Measurements from ENCODE around the gene METTL2B.
"Not testable (repeated sequence)": the region's sequence is repeated elsewhere in the genome, so short reads cannot be mapped to it uniquely, and the experiment has no call there.

The METTL2B gene

DNA sequence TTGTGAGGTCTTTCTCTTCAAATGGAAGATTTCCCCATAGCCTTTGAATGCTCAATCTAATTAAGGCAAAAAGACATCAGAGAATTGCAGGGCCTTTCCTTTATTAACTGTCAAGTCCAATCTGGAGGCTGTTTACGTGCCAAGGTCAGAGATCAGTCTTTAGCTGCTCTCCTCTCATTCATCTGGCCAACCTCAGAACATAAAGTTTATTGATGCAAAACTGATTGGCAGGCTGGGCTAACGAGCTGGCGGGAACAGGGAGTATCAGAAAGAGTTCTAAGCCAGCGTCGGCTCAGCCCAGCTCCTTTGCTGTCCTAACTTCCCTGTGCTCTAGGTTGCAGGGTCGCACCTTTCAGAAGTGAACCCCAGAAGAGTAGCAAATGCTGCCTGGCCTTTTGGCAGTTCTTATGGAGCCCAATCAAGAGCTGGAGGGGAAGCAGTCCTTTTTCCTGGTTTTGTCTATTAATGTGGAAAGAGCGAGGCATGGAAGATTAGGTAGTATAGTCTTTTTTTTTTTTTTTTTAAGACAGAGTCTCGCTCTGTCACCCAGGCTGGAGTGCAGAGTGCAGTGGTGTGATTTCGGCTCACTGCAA, 47.5 kb downstream of the METTL2B start:
- DNase-seq (ENCODE audit: low read depth in 2 of 2): not testable (repeated sequence)

DNA sequence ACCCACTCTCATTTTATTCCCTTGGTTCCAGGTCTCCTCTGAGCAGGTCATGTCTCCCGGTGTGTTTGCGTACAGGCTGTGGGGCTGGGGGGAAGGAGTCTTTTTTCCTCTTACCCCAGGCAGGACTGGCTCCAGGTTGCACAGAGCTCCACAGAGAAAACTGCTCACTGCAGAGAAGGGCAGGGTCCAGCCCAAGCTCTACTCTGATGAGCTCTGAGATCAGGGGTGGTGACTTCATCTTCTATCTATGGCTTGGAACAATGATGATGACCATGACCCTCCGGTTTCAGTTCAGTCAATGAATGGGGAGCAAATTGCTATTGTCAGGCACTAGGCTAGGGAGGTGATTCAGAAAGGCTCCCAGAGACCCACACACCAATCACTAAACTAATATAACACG, 49.0 kb downstream of the METTL2B start:
- DNase-seq (ENCODE audit: low read depth in 2 of 2): not testable (repeated sequence)

GRCh38 chr7:128526062-128526466, 49.5 kb downstream of the METTL2B start:
- DNase-seq (ENCODE audit: low read depth in 2 of 2): not testable (repeated sequence)

DNA sequence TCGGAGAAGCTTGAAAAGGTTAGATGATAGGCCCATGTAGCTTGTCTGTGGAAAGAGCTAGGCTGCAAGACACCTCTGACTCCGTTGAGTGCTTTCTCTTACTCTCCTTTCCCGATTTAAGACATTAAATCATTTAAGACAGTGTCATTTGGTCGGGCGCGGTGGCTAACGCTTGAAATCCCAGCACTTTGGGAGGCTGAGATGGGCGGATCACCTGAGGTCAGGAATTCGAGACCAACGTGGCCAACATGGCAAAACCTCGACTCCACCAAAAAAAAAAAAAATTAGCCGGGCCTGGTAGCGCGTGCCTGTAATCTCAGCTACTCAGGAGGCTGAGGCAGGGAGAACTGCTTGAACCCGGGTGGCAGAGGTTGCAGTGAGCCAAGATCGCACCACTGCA, 52.6 kb downstream of the METTL2B start:
- DNase-seq (ENCODE audit: low read depth in 2 of 2): not testable (repeated sequence)

DNA sequence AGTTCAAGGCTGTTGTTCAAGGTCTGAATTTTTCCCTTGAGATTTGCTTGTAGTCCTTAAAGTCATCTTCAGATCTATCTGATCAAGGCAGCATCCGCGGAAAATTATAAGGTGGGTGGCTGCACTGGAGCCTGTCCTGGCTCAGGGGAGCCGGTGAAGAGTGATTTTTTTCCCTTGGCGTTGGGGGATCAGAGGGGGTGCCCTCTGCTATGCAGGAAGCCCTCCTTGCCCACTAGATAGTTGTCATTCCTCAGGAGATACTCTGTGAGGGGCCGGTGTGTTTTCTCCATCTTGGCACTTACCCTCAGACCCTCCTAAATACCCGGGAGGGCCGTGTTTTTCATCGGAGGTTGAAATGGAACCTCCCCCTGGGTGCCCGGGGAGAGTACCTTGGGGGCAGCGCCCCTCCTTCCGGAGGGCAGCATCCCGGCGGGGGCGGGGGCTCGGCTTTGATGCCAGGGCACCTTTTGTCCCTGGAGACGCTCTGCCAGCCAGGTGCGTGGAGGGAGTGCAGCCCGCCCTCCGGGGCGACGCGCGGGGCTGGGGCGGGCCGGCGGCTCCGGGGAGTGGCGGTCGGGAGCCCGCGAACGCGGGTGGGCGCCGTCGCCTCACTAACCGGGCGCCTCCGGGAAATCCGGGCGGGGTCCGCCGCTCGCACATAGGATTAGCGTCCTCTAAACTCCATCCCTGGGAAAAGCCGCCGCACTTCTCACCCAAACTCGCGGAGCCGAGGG, 53.7 kb downstream of the METTL2B start:
- peak in 1 of 2 donors; percentile 19 for DNase-seq (ENCODE audit: low read depth in 2 of 2)

DNA sequence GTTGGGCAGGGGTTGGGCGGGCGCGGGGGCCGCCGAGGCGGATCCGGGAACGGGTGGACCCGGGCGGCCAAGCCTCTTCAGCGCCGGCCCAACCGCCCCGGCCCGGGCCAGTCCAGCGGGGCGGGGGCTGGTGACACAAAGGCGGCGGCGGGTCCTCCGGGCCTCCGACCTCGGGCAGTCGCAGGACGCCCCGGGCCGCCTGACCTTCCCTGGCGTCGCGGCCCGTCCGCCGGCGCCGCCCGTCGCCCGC, 54.2 kb downstream of the METTL2B start:
- no peak for DNase-seq (ENCODE audit: low read depth in 2 of 2)

DNA sequence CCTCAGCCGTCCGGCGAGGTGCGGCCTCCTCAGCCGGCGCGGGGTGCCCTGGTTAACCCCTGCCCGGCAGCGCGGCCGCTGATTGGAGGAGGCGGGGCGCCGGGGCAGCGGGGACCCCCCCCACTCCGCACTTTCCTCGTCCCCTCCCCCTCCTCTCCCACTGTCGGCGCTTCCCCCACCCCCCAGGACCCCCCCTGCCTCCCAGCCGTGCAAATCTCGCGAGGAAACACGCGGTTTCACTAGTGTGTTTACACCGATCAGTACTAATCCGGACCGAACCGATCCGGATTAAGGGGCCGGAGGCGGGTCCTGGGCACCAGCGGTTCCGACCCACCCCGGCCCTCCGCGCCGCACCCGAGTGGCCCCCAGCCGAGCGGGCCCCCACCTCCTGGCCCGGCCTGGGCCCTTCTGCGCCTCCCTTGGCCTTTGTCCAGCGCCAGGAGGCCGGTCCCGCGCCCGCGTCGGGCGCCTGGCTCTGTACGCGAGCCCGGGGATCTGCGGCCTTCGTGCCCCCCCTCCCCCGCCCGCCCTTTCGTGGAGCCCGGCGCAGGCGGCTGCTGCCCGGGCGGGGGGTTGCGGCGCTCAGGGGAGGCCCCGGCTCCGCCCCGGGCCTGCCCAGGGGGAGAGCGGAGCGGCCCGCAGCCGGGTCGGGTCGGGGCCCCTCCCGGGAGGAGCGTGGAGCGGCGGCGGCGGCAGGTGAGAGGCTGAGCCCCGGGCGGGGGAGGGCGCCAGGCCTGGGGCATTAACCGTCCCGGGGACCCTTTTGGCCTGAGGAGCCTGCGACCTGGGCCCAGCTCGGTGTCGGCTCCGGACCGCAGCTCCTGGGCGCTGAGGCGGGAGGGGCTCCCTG, 54.8 kb downstream of the METTL2B start:
- peak; percentile 73 to 74 for DNase-seq (ENCODE audit: low read depth in 2 of 2)

DNA sequence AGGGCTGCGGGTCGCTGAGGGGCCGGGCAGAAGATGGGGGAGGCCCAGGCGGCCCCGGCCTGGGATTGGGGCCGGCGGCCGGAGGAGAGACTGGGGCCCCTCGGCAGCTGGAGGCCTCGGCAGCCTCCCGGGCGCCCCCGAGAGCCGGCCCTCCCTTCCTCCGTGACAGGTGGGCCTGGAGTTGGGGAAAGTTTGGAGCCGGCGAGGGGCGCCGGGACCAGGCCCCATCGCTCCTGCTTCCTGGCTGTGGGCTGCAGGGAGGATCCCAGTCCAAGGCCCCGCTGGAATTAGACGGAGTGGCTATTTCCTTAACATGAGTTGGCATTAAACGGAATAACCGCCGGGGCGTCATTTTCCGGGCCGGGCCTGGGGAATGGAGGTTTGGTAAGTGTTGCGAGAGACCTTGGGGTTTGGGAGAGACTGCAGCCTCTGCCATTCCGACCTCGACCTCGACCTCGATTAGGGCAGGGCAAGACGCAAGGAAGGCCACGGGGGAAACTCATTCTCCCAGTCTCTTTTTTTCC, 55.5 kb downstream of the METTL2B start:
- DNase-seq (ENCODE audit: low read depth in 2 of 2): peak in 1 of 2 donors; percentile 5

DNA sequence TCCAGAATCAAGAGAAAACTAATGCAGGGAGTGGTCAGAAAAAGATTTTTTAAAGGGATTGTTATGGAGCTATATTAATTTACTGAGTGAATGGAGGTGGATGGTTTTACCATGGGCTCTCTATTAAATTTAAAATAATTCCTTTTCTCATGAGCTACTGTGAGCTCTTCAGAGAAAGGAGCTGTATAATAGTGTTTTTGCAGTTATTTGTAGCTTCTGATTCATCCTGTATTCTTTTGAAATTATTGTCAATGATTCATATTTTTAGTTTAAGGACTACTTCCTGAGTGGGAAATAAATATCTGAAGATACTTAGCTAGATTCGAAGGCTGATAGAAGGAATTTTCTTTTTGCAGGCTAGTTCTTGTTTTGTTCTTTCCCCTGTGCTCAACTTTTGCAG, 56.4 kb downstream of the METTL2B start:
- not testable (repeated sequence) for DNase-seq (ENCODE audit: low read depth in 2 of 2)

GRCh38 chr7:128537410-128537809, 60.9 kb downstream of the METTL2B start:
- not testable (repeated sequence) for DNase-seq (ENCODE audit: low read depth in 2 of 2)

GRCh38 chr7:128542530-128542929, 66.0 kb downstream of the METTL2B start:
- DNase-seq (ENCODE audit: low read depth in 2 of 2): not testable (repeated sequence)

DNA sequence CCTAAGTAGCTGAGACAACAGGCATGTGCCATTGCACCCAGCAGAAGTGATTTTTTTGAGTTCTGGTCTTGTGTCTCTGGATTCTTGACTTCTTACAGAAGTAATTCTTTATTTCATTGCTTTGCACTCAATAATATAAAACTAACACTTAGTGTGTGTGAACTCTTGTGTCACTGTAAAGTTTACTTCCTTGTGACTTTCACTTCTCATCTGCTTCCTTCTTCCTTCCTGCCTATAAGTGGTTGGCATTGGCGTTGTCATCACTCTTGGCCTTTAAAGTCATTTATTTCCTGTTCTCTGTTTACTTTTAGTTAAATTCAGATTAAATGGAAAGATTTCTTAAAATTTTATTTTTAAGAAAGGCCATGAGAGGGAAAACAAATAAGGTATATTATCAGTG, 66.8 kb downstream of the METTL2B start:
- not testable (repeated sequence) for DNase-seq (ENCODE audit: low read depth in 2 of 2)

DNA sequence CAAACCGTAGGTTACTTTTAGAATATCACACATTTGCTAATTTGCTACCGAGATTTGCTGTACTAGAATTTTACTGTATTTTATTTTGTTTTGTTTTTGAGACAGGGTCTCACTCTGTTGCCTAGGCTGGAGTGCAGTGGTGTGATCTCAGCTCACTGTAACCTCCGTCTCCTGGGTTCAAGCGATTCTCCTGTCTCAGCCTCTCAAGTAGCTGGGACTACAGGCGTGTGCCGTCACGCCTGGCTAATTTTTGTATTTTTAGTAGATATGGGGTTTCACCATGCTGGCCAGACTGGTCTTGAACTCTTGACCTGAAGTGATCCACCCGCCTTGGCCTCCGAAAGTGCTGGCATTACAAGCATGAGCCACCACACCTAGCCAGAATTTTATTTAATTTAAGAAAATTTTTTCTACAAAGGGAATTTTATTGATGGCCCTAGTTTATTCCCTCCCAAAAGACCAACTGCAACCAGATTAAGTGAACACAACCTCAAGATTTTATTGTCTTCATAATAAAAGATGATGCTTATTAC, 69.8 kb downstream of the METTL2B start:
- not testable (repeated sequence) for DNase-seq (ENCODE audit: low read depth in 2 of 2)

DNA sequence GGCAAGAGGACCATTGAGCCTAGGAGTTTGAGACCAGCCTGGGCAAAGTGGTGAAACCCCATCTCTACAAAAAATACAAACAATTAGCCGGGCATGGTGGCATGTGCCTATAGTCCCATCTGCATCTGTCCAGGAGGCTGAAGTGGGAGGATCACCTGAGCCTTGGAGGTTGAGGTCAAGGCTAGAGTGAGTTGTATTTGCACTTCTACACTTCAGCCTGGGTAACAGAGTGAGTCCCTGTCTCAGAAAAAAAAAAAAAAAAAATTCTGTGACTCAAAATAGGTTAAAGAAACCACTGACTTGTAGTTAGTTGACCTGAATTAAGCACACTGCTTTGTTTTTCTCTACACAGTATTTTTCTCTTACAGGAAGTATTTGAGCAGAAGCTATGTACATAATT, 74.4 kb downstream of the METTL2B start:
- no peak for DNase-seq (ENCODE audit: low read depth in 2 of 2)

DNA sequence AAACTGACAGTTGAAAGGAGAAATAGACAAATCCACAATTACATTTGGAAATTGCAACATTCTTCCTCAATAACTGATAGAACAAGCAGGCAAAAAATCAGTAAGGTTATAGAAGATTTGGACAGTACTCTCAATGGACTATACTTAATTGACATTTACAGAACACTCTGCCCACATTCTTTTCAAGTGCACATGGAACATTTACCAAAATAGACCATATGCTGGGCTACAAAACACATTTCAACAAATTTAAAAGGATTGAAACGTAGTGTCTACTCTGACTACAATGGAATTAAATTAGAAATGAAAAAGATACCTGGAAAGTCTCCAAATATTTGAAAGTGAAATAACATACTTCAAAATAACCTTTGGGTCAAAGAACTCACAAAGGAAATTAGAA, 77.8 kb downstream of the METTL2B start:
- DNase-seq (ENCODE audit: low read depth in 2 of 2): not testable (repeated sequence)
